HEK293 (cell line): ENCODE data around the gene KATNBL1.

ENCODE experiments used
- CTCF ChIA-PET: fragments of 350-600 bp; formaldehyde crosslinking; extraction: SDS; loops from one replicate; lab custom pipeline; 2021; ENCODE audit warnings: antibody characterized with exemption; lab: Yijun Ruan, JAX
- POLR2A ChIA-PET: fragments of 300-600 bp; formaldehyde crosslinking; extraction: SDS; loops from one replicate; lab custom pipeline; 2020; ENCODE audit warnings: antibody characterized with exemption, inconsistent platforms; lab: Yijun Ruan, JAX
- H3K27ac ChIP-seq: fragments of 200-500 bp; sonication (Bioruptor generic); 2 replicates; pipeline ENCODE4 v1.5.1; 2014; ENCODE audit warnings: low read depth, low read length, control low read depth, inconsistent platforms; ENCODE audit errors: extremely low read depth
- H3K36me3 ChIP-seq, 2 experiments: fragments of 200-500 bp in 1 of 2; sonication (Bioruptor generic) in 1 of 2; 1 replicate in 1 of 2; 2 replicates in 1 of 2; pipeline ENCODE4 v1.5.1; 2014 to 2017; ENCODE audit warnings: inconsistent platforms in 2 of 2, low read length in 2 of 2; ENCODE audit not compliant: control insufficient read depth in 2 of 2, insufficient read depth in 1 of 2
- H3K4me1 ChIP-seq: fragments of 200-500 bp; sonication (Bioruptor generic); 2 replicates; pipeline ENCODE4 v1.5.1; 2014; ENCODE audit warnings: mild to moderate bottlenecking, low read length, inconsistent platforms; ENCODE audit not compliant: control insufficient read depth, insufficient read depth
- H3K4me3 ChIP-seq: 2 replicates; pipeline ENCODE4 v1.5.1; 2011; ENCODE audit warnings: low read depth, mild to moderate bottlenecking, control low read depth, low read length, moderate library complexity
- H3K9me3 ChIP-seq: fragments of 200-500 bp; sonication (Bioruptor generic); 2 replicates; pipeline ENCODE4 v1.5.1; 2014; ENCODE audit warnings: low read depth, low read length, inconsistent platforms; ENCODE audit not compliant: control insufficient read depth, insufficient read depth
- GFI1B ChIP-seq: fragments of 450-650 bp; formaldehyde crosslinking; IDR thresholded peaks from 2 replicates; pipeline ENCODE4 v1.5.1; 2016; ENCODE audit warnings: missing biosample characterization, missing genetic modification characterization
- GLIS1 ChIP-seq: fragments of 450-650 bp; formaldehyde crosslinking; IDR thresholded peaks from 2 replicates; pipeline ENCODE4 v1.5.1; 2016; ENCODE audit warnings: missing biosample characterization, missing genetic modification characterization
- HOXA7 ChIP-seq: sonication (generic); formaldehyde crosslinking; IDR thresholded peaks from 2 replicates; pipeline ENCODE4 v1.8.1; 2022; ENCODE audit warnings: missing genetic modification reagents, borderline replicate concordance
- IKZF3 ChIP-seq: fragments of 450-650 bp; IDR thresholded peaks from 2 replicates; pipeline ENCODE4 v1.5.0; 2018; ENCODE audit warnings: missing biosample characterization, mild to moderate bottlenecking, missing genetic modification characterization, moderate library complexity
- SALL2 ChIP-seq: fragments of 450-650 bp; formaldehyde crosslinking; IDR thresholded peaks from 2 replicates; pipeline ENCODE4 v1.5.0; 2017; ENCODE audit warnings: missing biosample characterization, mild to moderate bottlenecking, missing genetic modification characterization, borderline replicate concordance
- SCRT2 ChIP-seq: fragments of 450-650 bp; formaldehyde crosslinking; IDR thresholded peaks from 2 replicates; pipeline ENCODE4 v1.5.1; 2016; ENCODE audit warnings: missing biosample characterization, missing genetic modification characterization
- TRIM28 ChIP-seq: IDR thresholded peaks from 2 replicates; pipeline ENCODE4 v1.6.1; 2011; ENCODE audit warnings: low read length, control low read depth, borderline replicate concordance
- ZNF184 ChIP-seq: fragments of 450-650 bp; IDR thresholded peaks from 2 replicates; pipeline ENCODE4 v1.5.1; 2018; ENCODE audit warnings: missing biosample characterization, mild to moderate bottlenecking, missing genetic modification characterization
- ZNF19 ChIP-seq: fragments of 450-650 bp; formaldehyde crosslinking; IDR thresholded peaks from 2 replicates; pipeline ENCODE4; 2016; ENCODE audit warnings: missing biosample characterization, missing genetic modification characterization, low read depth
- ZNF2 ChIP-seq: fragments of 450-650 bp; formaldehyde crosslinking; IDR thresholded peaks from 2 replicates; pipeline ENCODE4 v1.5.1; 2016; ENCODE audit warnings: missing biosample characterization, missing genetic modification characterization
- ZNF202 ChIP-seq: fragments of 450-650 bp; formaldehyde crosslinking; IDR thresholded peaks from 2 replicates; pipeline ENCODE4 v1.5.1; 2016; ENCODE audit warnings: missing biosample characterization, missing genetic modification characterization, borderline replicate concordance
- ZNF221 ChIP-seq: fragments of 450-650 bp; formaldehyde crosslinking; IDR thresholded peaks from 2 replicates; pipeline ENCODE4 v1.5.1; 2017; ENCODE audit warnings: missing biosample characterization, missing genetic modification characterization, borderline replicate concordance
- ZNF23 ChIP-seq: fragments of 450-650 bp; formaldehyde crosslinking; IDR thresholded peaks from 2 replicates; pipeline ENCODE4 v1.5.1; 2016; ENCODE audit warnings: missing biosample characterization, missing genetic modification characterization, borderline replicate concordance
- ZNF274 ChIP-seq, 2 experiments: fragments of 200-500 bp in 1 of 2; fragments of 450-650 bp in 1 of 2; sonication (Bioruptor generic) in 1 of 2; formaldehyde crosslinking in 1 of 2; IDR thresholded peaks; 2 replicates each; pipeline versions ENCODE4 v1.5.1 to v1.6.1; 2014 to 2016; ENCODE audit warnings: borderline replicate concordance in 1 of 2, inconsistent platforms in 1 of 2, low read length in 1 of 2, missing biosample characterization in 1 of 2, missing genetic modification characterization in 1 of 2
- ZNF302 ChIP-seq: fragments of 450-650 bp; formaldehyde crosslinking; IDR thresholded peaks from 2 replicates; pipeline ENCODE4 v1.5.1; 2016; ENCODE audit warnings: missing biosample characterization, missing genetic modification characterization, low read depth
- ZNF311 ChIP-seq: fragments of 450-650 bp; formaldehyde crosslinking; IDR thresholded peaks from 2 replicates; pipeline ENCODE4 v1.5.1; 2017; ENCODE audit warnings: missing biosample characterization, missing genetic modification characterization, borderline replicate concordance
- ZNF324 ChIP-seq: fragments of 450-650 bp; formaldehyde crosslinking; IDR thresholded peaks from 2 replicates; pipeline ENCODE4 v1.5.1; 2016; ENCODE audit warnings: missing biosample characterization, missing genetic modification characterization
- ZNF350 ChIP-seq: fragments of 450-650 bp; formaldehyde crosslinking; IDR thresholded peaks from 2 replicates; pipeline ENCODE4 v1.5.0; 2017; ENCODE audit warnings: missing biosample characterization, mild to moderate bottlenecking, missing genetic modification characterization
- ZNF366 ChIP-seq: fragments of 450-650 bp; formaldehyde crosslinking; conservative IDR thresholded peaks from 2 replicates; pipeline ENCODE4 v1.5.1; 2016; ENCODE audit warnings: missing biosample characterization, missing genetic modification characterization
- ZNF416 ChIP-seq: fragments of 450-650 bp; formaldehyde crosslinking; IDR thresholded peaks from 2 replicates; pipeline ENCODE4 v1.5.1; 2016; ENCODE audit warnings: missing biosample characterization, missing genetic modification characterization
- ZNF48 ChIP-seq: fragments of 450-650 bp; formaldehyde crosslinking; IDR thresholded peaks from 2 replicates; pipeline ENCODE4 v1.5.1; 2016; ENCODE audit warnings: missing biosample characterization, missing genetic modification characterization
- ZNF561 ChIP-seq: fragments of 450-650 bp; IDR thresholded peaks from 2 replicates; pipeline ENCODE4 v1.5.1; 2018; ENCODE audit warnings: missing biosample characterization, missing genetic modification characterization, borderline replicate concordance
- ZNF623 ChIP-seq: fragments of 450-650 bp; formaldehyde crosslinking; IDR thresholded peaks from 2 replicates; pipeline ENCODE4 v1.5.1; 2016; ENCODE audit warnings: missing biosample characterization, missing genetic modification characterization
- ZNF629 ChIP-seq: fragments of 450-650 bp; formaldehyde crosslinking; IDR thresholded peaks from 2 replicates; pipeline ENCODE4 v1.5.1; 2017; ENCODE audit warnings: missing biosample characterization, missing genetic modification characterization
- ZNF654 ChIP-seq: fragments of 450-650 bp; formaldehyde crosslinking; IDR thresholded peaks from 2 replicates; pipeline ENCODE4 v1.5.1; 2016; ENCODE audit warnings: low read depth, missing biosample characterization, missing genetic modification characterization
- ZNF664 ChIP-seq: fragments of 450-650 bp; formaldehyde crosslinking; IDR thresholded peaks from 2 replicates; pipeline ENCODE4 v1.5.1; 2016; ENCODE audit warnings: missing biosample characterization, missing genetic modification characterization
- ZNF747 ChIP-seq: fragments of 450-650 bp; formaldehyde crosslinking; IDR thresholded peaks from 2 replicates; pipeline ENCODE4 v1.5.1; 2016; ENCODE audit warnings: missing biosample characterization, missing genetic modification characterization
- ZNF776 ChIP-seq: fragments of 450-650 bp; formaldehyde crosslinking; IDR thresholded peaks from 2 replicates; pipeline ENCODE4 v1.5.0; 2017; ENCODE audit warnings: missing biosample characterization, missing genetic modification characterization, borderline replicate concordance
- ZNF785 ChIP-seq: fragments of 450-650 bp; formaldehyde crosslinking; IDR thresholded peaks from 2 replicates; pipeline ENCODE4 v1.5.1; 2016; ENCODE audit warnings: missing biosample characterization, missing genetic modification characterization
- ZNF792 ChIP-seq: fragments of 450-650 bp; formaldehyde crosslinking; IDR thresholded peaks from 2 replicates; pipeline ENCODE4 v1.5.1; 2016; ENCODE audit warnings: missing biosample characterization, missing genetic modification characterization
- ZNF843 ChIP-seq: fragments of 450-650 bp; formaldehyde crosslinking; IDR thresholded peaks from 2 replicates; pipeline ENCODE4 v1.5.1; 2016; ENCODE audit warnings: missing biosample characterization, missing genetic modification characterization
- ZSCAN23 ChIP-seq: fragments of 450-650 bp; formaldehyde crosslinking; IDR thresholded peaks from 2 replicates; pipeline ENCODE4 v1.5.1; 2016; ENCODE audit warnings: missing biosample characterization, missing genetic modification characterization
- ZXDB ChIP-seq: fragments of 450-650 bp; formaldehyde crosslinking; IDR thresholded peaks from 2 replicates; pipeline ENCODE4 v1.5.1; 2016; ENCODE audit warnings: missing biosample characterization, missing genetic modification characterization

KATNBL1 gene

DNA sequence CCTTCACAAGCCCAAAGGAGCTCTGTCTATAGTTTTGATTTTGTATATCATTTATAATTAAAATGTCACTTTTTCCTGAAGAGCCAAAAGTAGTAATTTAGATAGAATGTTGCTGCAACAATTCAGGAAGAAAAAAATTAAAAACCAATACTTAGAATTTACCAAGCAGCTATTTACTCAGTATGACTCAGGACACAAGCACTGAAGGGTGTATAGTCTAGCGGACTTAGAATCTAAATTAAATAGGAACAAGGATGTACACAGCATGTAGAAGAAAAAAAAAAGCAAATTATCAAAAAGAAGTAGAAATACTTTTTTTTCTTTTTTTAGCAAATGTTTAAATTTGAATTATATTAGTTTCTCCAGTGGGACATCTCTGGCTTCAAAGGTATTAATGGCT, 76.4 kb downstream of the KATNBL1 start:
- ChIA-PET CTCF (no interaction called here), POLR2A (no interaction called here)
- no peak overlapping the region for H3K27ac ChIP-seq
- no peaks in the 10 kb centered on the region for H3K4me1 ChIP-seq
- no peaks in the 10 kb centered on the region; a peak in 1 of 3 replicates for H3K36me3 ChIP-seq
- no peaks in the 10 kb centered on the region for H3K9me3 ChIP-seq
- H3K4me3 ChIP-seq: no peak overlapping the region
- TF ChIP-seq ZNF629 (tag by site-specific recombination) (no peak), TRIM28 (no peak), ZNF416 (tag by site-specific recombination) (no peak), ZNF202 (tag by site-specific recombination) (no peak), SCRT2 (tag by site-specific recombination) (no peak), ZNF366 (tag by site-specific recombination) (no peak)
- TF ChIP-seq, all 188 proteins: peak for 0

DNA sequence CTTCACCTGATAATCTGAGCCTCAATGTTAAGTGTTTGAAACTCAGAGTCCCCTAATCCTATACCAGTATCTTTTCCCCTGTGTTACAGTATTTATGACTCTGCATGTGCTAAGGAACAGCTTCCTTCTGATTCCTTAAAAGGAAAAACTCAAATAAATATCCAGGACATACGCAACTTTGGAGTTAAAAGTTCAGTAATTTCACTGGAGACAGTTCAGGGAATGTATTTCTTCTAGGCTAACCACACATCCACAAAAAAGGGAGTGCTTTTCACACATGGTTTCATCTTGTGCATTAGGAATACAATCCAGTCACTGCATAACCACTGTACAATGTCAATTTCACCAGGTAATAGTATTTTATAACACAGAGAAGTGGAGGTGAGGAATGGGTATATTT, 77.0 kb downstream of the KATNBL1 start:
- no peak overlapping the region for H3K4me3 ChIP-seq
- ChIA-PET POLR2A (no interaction called here), CTCF (no interaction called here)
- no peaks in the 10 kb centered on the region; a peak in 1 of 3 replicates for H3K36me3 ChIP-seq
- H3K27ac ChIP-seq: no peak overlapping the region
- TF ChIP-seq ZXDB (tag by site-specific recombination) (no peak), ZNF792 (no peak), ZNF302 (tag by site-specific recombination) (no peak), SALL2 (tag by site-specific recombination) (no peak), ZNF48 (tag by site-specific recombination) (no peak), ZNF785 (tag by site-specific recombination) (no peak), ZNF19 (tag by site-specific recombination) (no peak), ZNF23 (no peak), ZNF274 (IDR thresholded peaks at IDR 0.05; ENCODE audit: low read length) (no peak), ZNF274 (tag by site-specific recombination; IDR thresholded peaks at IDR 0.05; ENCODE audit: borderline replicate concordance) (no peak), ZNF221 (tag by site-specific recombination) (no peak), IKZF3 (tag by site-specific recombination) (no peak), ZNF350 (tag by site-specific recombination) (no peak), ZNF629 (tag by site-specific recombination) (no peak), ZNF311 (tag by site-specific recombination) (no peak), GLIS1 (tag by site-specific recombination) (no peak), GFI1B (no peak)
- H3K4me1 ChIP-seq: no peaks in the 10 kb centered on the region
- H3K9me3 ChIP-seq: no peaks in the 10 kb centered on the region

DNA sequence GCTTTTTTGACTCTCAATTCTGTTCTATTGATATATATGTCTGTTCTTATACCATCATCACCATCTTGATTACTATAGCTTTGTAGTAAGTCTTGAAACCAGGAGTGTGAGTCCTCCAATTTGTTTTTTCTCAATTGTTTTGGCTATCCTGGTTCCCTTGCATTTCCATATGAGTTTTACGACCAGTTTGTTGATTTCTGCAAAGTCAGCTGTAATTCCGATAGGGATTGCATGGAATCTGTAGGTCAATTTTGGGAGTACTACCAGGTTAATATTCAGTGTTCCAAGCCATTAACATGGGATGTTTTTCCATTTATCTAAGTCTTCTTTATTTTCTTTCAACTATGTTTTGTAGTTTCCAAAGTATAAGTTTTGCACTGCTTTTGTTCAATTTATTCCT, 81.0 kb downstream of the KATNBL1 start:
- ChIA-PET CTCF (no interaction called here), POLR2A (no interaction called here)
- H3K27ac ChIP-seq: no peak overlapping the region

DNA sequence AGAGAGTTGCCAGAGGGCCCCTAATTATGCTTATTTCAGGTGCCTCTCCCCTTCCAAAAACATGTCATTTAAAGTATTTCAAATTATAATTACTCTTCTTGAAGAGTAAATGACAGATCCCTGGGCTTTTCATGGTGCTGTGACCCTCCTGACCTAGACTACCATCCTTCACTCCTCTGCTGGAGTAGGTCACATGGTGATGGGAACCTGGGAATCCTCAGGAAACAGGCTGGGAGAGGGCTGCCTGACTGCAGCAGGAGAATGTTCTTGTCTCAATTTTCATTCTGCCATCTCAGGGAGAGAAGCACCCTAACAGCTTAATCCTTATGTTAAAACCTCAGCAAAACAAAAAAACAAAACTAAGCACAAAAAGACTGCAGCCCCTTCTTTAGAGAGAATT, 83.4 kb downstream of the KATNBL1 start:
- Histone ChIP-seq H3K27ac (no peak overlapping the region), H3K4me3 (no peak overlapping the region), H3K9me3 (no peaks in the 10 kb centered on the region), H3K4me1 (no peaks in the 10 kb centered on the region), H3K36me3 (no peaks in the 10 kb centered on the region)
- CTCF ChIA-PET: interaction anchor here (0.7 kb wide), 1 partner anchor 68 kb away, joined by 3 read pairs; no protein-coding TSS in a partner anchor
- POLR2A ChIA-PET: interaction anchor here (0.5 kb wide), 1 partner anchor 85 kb away, joined by 4 read pairs; no protein-coding TSS in a partner anchor
- TF ChIP-seq ZNF843 (tag by site-specific recombination) (no peak), ZNF2 (tag by site-specific recombination) (no peak), ZNF19 (tag by site-specific recombination) (no peak), ZNF664 (no peak), ZNF561 (tag by site-specific recombination) (no peak), HOXA7 (CRISPR knock-in tag) (no peak), ZNF184 (no peak), ZNF747 (tag by site-specific recombination) (no peak), ZNF324 (tag by site-specific recombination) (no peak), ZSCAN23 (no peak), ZNF776 (tag by site-specific recombination) (no peak), ZNF623 (tag by site-specific recombination) (no peak), ZNF654 (tag by site-specific recombination) (no peak), ZNF274 (IDR thresholded peaks at IDR 0.05; ENCODE audit: low read length) (no peak), ZNF274 (tag by site-specific recombination; IDR thresholded peaks at IDR 0.05; ENCODE audit: borderline replicate concordance) (no peak)

More for the DNA sequence above, 81.0 kb downstream of the KATNBL1 start:
- no peak for TF ChIP-seq ZNF561 (tag by site-specific recombination)
- no peaks in the 10 kb centered on the region for H3K36me3 ChIP-seq
- no peaks in the 10 kb centered on the region for H3K9me3 ChIP-seq
- H3K4me1 ChIP-seq: no peaks in the 10 kb centered on the region
- H3K4me3 ChIP-seq: no peak overlapping the region
